ENCODE measurements around the gene TAF8.

TAF8 gene

GRCh38 chr6:42013134-42013516, 37.2 kb upstream of the TAF8 start:
- TF ChIP-seq CTCF (IDR thresholded peaks at IDR 0.05; ENCODE audit: low read length) (no peak), EZH2 (IDR thresholded peaks at IDR 0.05; ENCODE audit: borderline replicate concordance, low read length) (no peak)
- H3K36me3 ChIP-seq (ENCODE audit: insufficient read depth, low read length), result no peaks in the 10 kb centered on the region

GRCh38 chr6:42017021-42017643, 33.2 kb upstream of the TAF8 start:
- H3K9me2 ChIP-seq (ENCODE audit: low read depth, low read length), result no peaks in the 10 kb centered on the region
- no peak overlapping the region for H3K4me2 ChIP-seq (ENCODE audit: low read length)

More at GRCh38 chr6:42013134-42013516, 37.2 kb upstream of the TAF8 start:
- no peak overlapping the region for H3K27ac ChIP-seq (ENCODE audit: low read depth, low read length, poor library complexity, severe bottlenecking)
- H3K4me2 ChIP-seq (ENCODE audit: low read length), result no peak overlapping the region
- H3K9me2 ChIP-seq (ENCODE audit: low read depth, low read length), result no peaks in the 10 kb centered on the region
- no peak overlapping the region for H3K9ac ChIP-seq (ENCODE audit: low read length)
- H3K79me2 ChIP-seq (ENCODE audit: insufficient read depth, low read length), result no peaks in the 10 kb centered on the region
- H3K4me1 ChIP-seq (ENCODE audit: insufficient read depth, low read length, severe bottlenecking), result peaks cover 16% of the 10 kb centered on the region
- H3K27me3 ChIP-seq (ENCODE audit: insufficient read depth, low read length), result no peaks in the 10 kb centered on the region
- H3F3A ChIP-seq (ENCODE audit: insufficient read depth, low read length), result no peaks in the 10 kb centered on the region
- H4K20me1 ChIP-seq (ENCODE audit: insufficient read depth, low read length), result no peaks in the 10 kb centered on the region
- H3K4me3 ChIP-seq (ENCODE audit: low read depth, low read length, poor library complexity, severe bottlenecking), result no peak overlapping the region
- no peaks in the 10 kb centered on the region for H3K9me3 ChIP-seq (ENCODE audit: low read length)
- H2AFZ ChIP-seq (ENCODE audit: low read length), result no peak overlapping the region

DNA sequence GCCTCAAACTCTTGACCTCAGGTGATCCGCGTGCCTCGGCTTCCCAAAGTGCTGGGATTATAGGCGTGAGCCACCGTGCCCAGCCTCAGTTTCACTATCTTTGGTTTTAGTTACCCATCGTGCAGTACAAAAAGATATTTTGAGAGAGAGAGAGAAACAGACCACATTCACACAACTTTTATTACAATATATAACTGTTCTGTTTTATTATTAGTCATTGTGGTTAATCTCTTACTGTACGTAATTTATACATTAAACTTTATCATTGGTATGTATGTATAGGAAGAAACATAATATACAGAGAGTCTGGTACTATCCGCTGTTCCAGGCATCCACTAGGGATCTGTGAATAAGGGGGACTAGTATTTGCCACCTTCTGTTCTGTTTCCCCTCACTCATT, 29.4 kb upstream of the TAF8 start:
- H3F3A ChIP-seq (ENCODE audit: insufficient read depth, low read length), result no peaks in the 10 kb centered on the region
- no peak overlapping the region for H3K4me3 ChIP-seq (ENCODE audit: low read depth, low read length, poor library complexity, severe bottlenecking)
- H3K4me1 ChIP-seq (ENCODE audit: insufficient read depth, low read length, severe bottlenecking), result peaks cover 49% of the 10 kb centered on the region
- H4K20me1 ChIP-seq (ENCODE audit: insufficient read depth, low read length), result no peaks in the 10 kb centered on the region
- no peak overlapping the region for H3K9ac ChIP-seq (ENCODE audit: low read length)
- TF ChIP-seq EZH2 (IDR thresholded peaks at IDR 0.05; ENCODE audit: borderline replicate concordance, low read length) (no peak), CTCF (IDR thresholded peaks at IDR 0.05; ENCODE audit: low read length) (no peak)
- no peaks in the 10 kb centered on the region; the same call in 1 of the 2 replicates for H3K9me3 ChIP-seq (ENCODE audit: low read length)
- H3K36me3 ChIP-seq (ENCODE audit: insufficient read depth, low read length), result no peaks in the 10 kb centered on the region
- no peak overlapping the region for H2AFZ ChIP-seq (ENCODE audit: low read length)
- H3K4me2 ChIP-seq (ENCODE audit: low read length), result no peak overlapping the region
- no peaks in the 10 kb centered on the region for H3K9me2 ChIP-seq (ENCODE audit: low read depth, low read length)
- no peaks in the 10 kb centered on the region for H3K27me3 ChIP-seq (ENCODE audit: insufficient read depth, low read length)
- H3K79me2 ChIP-seq (ENCODE audit: insufficient read depth, low read length), result no peaks in the 10 kb centered on the region
- peak overlapping the region; percentile 78 for H3K27ac ChIP-seq (ENCODE audit: low read depth, low read length, poor library complexity, severe bottlenecking)

More at GRCh38 chr6:42017021-42017643, 33.2 kb upstream of the TAF8 start:
- Histone ChIP-seq H3K27me3 (ENCODE audit: insufficient read depth, low read length) (no peaks in the 10 kb centered on the region), H3K9me3 (ENCODE audit: low read length) (no peaks in the 10 kb centered on the region; the same call in 1 of the 2 replicates), H3K4me1 (ENCODE audit: insufficient read depth, low read length, severe bottlenecking) (peaks cover 12% of the 10 kb centered on the region), H3K27ac (ENCODE audit: low read depth, low read length, poor library complexity, severe bottlenecking) (no peak overlapping the region), H2AFZ (ENCODE audit: low read length) (no peak overlapping the region), H3K79me2 (ENCODE audit: insufficient read depth, low read length) (no peaks in the 10 kb centered on the region), H4K20me1 (ENCODE audit: insufficient read depth, low read length) (no peaks in the 10 kb centered on the region), H3K9ac (ENCODE audit: low read length) (no peak overlapping the region), H3K36me3 (ENCODE audit: insufficient read depth, low read length) (no peaks in the 10 kb centered on the region), H3K4me3 (ENCODE audit: low read depth, low read length, poor library complexity, severe bottlenecking) (no peak overlapping the region), H3F3A (ENCODE audit: insufficient read depth, low read length) (no peaks in the 10 kb centered on the region)
- TF ChIP-seq CTCF (IDR thresholded peaks at IDR 0.05; ENCODE audit: low read length) (no peak), EZH2 (IDR thresholded peaks at IDR 0.05; ENCODE audit: borderline replicate concordance, low read length) (no peak)

Data from OCI-LY1 (cell line).